GM19351 (cell line): ENCODE results near the gene GAN.
A peak's percentile ranks its signal among the peaks of the same experiment; 100 is the strongest.

Experiments used
- ATAC-seq: cut with Tn5 transposase; IDR thresholded peaks from one replicate; pipeline ENCODE4 v1.9.1; 2021; ENCODE audit warnings: mild to moderate bottlenecking, moderate library complexity; ENCODE audit not compliant: unreplicated experiment

The GAN gene

GRCh38 chr16:81314603-81315270, at the start of gene GAN:
GAN (plus strand) TSS chr16:81314962; CDS start chr16:81315114, 152 bp downstream.
- ATAC-seq, result peak; percentile 96

DNA sequence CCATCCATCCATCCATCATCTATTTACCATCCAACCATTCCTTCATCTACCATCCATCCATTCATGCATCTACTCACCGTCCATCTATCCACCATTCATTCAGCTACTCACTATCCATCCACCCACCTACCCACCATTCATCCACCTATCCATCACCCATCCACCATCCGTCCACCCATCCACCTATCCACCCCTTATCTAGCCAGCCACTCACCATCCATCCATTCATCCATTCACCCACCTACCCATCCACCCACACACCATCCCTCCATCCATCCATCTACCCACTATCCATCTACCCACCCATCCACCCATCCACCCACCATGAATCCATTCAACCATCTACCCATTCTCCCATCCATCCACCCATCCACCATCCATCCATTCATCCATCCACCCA, 49.7 kb upstream of the GAN start:
- no peak for ATAC-seq

DNA sequence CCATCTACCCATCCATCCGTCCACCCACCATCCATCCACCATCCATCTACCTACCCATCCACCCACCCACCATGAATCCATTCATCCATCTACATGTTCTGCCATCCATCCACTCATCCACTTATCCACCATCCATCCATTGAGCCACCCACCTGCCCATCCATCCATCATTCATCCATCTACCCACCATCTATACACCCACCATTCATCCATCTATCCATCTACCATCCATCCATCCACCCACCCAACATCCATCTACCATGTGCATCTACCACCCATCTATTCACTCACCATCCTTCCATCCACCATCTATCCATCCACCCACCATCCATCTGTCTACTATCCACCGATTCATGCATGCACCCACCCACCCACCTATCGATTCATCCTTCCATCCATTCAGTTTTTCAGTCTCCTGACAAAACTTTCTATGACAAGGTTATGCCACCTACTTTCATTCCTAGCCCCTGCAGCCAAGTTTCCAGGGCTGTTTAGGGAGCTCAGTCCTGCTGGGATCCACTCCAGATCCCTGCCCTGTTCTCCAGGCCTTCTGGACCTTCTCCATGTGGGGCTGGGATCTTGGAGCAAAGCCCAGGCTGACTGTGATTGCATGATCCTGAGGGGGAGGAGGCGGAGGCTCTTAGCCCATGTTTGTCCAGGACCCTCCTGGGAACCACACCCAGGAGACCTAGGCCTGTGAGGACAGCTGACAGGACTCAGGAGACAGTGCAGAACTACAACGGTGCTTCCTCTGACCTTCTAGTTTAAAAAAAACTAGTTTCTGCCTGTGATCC, 48.9 kb upstream of the GAN start:
- no peak for ATAC-seq

DNA sequence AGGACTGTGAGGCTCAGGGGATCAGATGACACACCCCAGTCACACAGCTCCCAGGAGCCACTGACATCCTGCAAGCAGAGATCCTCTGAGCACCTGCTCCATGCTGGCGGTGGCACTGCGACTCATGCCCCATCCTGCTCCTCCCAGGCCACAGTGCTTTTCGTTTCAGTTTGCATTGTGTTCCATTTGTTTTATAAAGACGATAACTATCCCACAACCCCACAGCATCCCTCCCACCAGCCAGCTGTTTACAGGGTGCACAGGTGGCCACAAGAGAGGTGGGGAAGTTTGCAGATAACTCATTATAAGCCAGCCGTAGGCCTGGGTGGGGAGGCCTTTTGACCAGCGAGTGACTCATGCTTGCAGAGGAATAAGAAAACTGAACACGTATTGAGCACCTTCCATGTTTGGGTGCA, 48.1 kb upstream of the GAN start:
- no peak for ATAC-seq

DNA sequence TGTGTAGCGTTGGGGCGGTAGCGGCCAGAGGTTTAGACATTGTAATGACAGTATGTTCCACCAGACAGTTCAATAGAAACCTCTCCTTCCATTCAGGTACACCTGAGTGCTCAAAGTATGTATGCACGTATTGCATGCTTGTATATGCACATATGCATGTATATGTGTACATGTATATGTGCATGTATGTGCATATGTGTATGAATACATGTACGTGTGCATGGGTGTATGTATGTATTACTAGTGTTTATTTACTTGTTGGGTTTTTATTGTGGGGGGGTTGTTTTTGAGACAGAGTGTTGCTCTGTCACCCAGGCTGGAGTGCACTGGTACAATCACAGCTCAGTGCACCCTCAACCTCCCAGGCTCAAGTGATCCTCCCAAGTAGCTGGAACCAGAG, 46.3 kb upstream of the GAN start:
- ATAC-seq, result no peak

GRCh38 chr16:81273223-81273950, 41.4 kb upstream of the GAN start:
- no peak for ATAC-seq

- no peak for ATAC-seq
Measured at GRCh38 chr16:81275064-81275532, 39.7 kb upstream of the GAN start.

DNA sequence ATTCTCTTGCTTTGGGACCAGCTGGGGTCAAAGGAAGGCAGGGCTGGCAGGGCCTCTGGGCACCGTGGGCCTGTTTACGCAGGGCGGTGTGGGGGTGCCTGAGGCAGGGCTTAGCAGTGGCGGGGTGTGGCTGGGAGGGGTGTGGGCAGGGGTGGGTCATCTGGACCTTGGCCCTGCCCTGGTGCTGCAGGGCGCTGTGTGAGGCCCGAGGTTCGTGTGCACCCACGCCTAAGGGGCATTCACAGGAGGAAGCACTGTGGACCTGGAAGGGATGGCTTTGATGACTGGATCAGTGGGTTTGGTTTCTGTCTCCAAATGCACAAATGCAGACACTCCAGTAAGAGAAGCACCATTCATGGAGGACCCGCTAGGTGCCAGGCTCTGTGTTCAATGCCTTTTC, 39.0 kb upstream of the GAN start:
- ATAC-seq, result no peak

DNA sequence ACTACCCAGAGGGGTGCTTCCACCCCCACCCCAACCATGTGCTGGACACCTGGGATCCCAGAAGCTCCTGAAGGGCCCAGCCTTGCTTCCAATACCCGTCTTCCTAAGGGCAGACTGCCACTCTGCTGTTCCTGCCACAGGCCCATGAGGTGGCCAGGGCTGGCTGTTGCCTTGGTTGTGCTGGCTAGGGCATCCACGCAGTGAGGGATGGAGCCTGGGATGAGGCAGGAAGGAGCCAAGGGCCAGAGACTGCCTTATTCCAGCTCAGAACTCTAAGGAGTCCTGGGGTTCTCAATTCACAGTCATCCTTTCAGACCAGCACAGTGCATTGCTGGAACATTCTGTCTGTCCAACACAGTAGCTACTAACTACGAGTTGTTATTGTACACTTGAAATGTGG, 38.4 kb upstream of the GAN start:
- ATAC-seq, result no peak

- ATAC-seq, result no peak
Measured at GRCh38 chr16:81277541-81278080, 37.2 kb upstream of the GAN start.

GRCh38 chr16:81278526-81278925, 36.2 kb upstream of the GAN start:
- no peak for ATAC-seq

DNA sequence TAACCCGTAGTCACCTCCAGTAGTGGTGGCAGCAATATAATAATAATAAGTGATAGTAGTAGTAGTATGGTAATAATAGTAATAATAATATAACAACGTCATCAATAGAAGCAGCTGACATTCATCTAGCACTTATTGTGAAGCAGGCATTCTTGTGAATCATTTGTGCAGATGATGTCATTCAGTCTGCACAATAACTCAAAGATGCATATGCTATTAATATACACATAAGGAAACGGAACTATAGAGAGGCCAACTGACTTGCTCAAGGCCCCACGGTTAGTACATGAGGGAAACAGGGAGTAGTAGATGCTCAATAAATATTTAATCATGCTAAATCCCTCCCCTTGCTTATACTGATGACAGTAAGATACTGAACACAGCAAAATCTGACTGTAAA, 35.4 kb upstream of the GAN start:
- no peak for ATAC-seq

DNA sequence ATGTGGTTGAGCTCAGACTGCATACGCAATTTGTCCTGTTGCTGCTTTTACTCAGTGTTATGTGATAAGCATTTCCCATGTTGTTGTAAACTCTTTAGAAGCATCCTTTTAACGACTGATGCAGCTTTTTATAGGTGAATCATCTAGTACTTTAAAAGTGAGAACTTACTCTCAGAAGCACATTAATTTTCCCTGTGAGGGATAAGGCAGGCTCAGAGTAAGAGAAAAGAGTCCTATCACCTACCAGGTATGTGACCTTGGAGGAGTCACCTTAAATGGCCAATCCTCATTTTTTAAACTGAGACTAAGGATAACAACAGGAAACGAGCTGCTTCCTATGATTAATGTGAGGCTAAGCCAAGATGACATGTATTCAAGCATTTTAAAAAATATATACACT, 34.4 kb upstream of the GAN start:
- no peak for ATAC-seq

DNA sequence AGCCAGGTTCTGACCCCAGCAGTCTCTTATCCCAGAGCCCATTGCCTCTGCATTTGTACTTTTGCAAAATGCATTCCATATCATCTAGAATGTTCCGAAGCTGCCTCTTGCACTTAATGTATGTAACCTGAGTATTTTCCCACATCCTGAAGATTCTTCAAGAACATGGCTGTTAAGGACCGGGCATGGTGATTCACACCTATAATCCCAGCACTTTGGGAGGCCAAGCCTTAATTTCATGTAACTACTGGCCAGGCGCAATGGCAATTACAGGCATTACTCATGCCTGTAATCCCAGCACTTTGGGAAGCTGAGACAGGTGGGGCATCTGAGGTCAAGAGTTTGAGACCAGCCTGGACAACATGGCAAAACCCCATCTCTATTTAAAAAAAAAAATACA, 31.7 kb upstream of the GAN start:
- ATAC-seq, result no peak

- ATAC-seq, result no peak
Measured at GRCh38 chr16:81284995-81285600, 29.7 kb upstream of the GAN start.

GRCh38 chr16:81286190-81286589, 28.6 kb upstream of the GAN start:
- no peak for ATAC-seq

DNA sequence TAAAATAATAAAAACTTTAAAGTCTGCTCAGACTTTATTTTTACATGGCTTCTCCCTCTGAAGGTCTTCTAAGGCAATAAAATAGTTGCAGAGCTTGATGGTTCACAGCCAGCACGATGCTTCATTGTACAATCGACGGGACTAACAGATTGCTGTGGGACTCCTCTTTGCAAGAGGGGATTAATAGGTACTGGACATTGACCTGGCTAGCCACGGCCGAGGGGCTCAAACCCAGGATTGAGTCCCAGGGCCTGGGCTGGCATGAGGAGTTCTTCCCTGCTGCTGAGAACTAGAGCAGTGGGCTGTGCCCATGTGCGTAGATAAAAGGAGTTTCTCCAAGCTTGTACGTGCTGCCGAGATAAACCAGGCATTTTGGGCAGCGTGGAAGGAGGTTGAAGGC, 23.6 kb upstream of the GAN start:
- ATAC-seq, result no peak

- ATAC-seq, result no peak
Measured at GRCh38 chr16:81292936-81293335, 21.8 kb upstream of the GAN start.

- no peak for ATAC-seq
Measured at GRCh38 chr16:81293909-81294802, 20.6 kb upstream of the GAN start.

- no peak for ATAC-seq
Measured at GRCh38 chr16:81296631-81297030, 18.1 kb upstream of the GAN start.
